Activated naive CD8-positive, alpha-beta T cell treated with anti-CD3 and anti-CD28 coated beads, Interleukin-2, amount 50 U/mL, for 16 hours (primary cell): ENCODE measurements around the gene MS4A10.
"Not testable (repeated sequence)": the region's sequence is repeated elsewhere in the genome, so short reads cannot be mapped to it uniquely, and the experiment has no call there.

Source experiments
- DNase-seq: peaks from one replicate; pipeline ENCODE4 v3.0.0-alpha.2; 2020; ENCODE audit warnings: low read depth, low spot score

The MS4A10 gene

GRCh38 chr11:60785136-60785535 is at the start of gene MS4A10:
Gene MS4A10, plus strand, starts transcription at chr11:60785333. Its CDS starts 5,003 bp downstream, at chr11:60790336.
- no peak for DNase-seq

DNA sequence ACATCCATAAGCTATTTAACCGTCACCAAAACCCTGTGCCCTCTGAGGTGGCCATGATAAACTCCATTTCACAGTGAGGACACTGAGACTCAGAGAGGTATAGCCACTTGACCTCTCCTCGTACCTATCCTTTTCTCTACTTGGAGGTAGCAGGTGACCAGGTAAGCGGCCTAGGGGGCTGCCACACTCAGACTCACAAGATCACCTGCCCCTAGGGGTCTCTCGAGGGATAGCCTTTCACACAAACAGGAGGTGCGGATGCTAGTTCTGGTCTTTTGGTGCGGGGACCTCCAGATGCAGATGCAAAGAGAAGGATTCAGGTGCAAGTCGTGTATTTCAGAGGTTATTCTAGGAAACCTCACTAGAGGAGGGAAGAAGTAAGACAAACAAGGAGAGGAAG is 46.0 kb upstream of the MS4A10 start:
- no peak for DNase-seq

GRCh38 chr11:60740573-60740972 is 44.6 kb upstream of the MS4A10 start:
- no peak for DNase-seq

DNA sequence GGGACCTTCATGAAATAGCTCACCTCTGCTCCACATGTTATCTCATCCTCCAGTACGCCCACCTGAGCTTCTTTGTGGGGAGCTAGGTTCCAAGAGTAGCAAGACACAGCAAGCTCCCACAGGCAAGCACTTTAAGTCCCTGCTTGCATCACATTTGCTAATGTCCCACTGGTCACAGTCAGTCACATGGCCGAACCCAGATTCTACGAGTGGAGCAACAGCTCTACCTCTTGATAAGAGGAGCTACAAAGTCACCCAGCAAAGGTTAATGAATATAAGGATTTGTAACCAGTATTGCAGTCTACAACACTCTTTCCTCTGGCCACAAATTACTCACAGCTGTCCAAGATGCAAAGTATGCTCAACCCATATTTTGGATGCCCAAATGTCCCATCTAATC is 43.7 kb upstream of the MS4A10 start:
- no peak for DNase-seq

DNA sequence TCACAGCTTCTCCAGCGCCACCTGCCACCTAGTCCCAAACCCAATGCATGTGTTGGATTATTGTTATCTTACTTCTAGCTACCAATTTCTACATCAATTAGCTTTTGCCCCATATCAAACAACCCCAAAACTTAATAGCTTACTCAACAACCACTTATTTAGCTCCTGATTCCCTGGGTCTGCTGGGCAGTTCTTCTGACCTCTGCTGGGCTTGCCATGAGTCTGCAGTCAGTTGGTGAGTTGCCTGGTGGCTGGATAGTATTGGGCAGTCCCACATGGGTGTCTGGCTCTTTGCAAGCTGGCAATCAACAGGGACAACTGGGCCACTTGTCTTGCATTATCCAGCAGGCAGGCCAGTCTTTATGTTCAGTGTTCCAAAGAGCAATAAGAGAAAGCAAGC is 42.1 kb upstream of the MS4A10 start:
- no peak for DNase-seq

DNA sequence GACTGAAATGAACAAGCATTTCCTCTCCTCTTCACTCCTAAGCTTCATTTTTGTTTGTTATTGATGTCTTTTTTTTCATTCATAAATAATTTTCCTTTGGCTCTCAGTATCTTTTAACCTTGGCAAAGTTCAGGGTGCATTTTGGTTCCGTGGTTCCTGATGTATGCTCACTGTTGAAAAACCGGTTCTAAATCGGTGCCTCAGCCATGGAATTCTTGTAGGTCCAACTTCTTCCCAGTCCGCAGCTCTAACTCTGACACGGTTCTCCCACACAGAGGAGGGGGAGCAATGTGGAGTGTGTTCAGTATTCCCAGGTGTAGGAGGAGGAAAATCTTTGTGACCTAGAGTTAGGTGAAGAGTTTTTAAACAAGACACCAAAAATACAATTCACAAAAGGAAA is 41.0 kb upstream of the MS4A10 start:
- DNase-seq, result no peak

DNA sequence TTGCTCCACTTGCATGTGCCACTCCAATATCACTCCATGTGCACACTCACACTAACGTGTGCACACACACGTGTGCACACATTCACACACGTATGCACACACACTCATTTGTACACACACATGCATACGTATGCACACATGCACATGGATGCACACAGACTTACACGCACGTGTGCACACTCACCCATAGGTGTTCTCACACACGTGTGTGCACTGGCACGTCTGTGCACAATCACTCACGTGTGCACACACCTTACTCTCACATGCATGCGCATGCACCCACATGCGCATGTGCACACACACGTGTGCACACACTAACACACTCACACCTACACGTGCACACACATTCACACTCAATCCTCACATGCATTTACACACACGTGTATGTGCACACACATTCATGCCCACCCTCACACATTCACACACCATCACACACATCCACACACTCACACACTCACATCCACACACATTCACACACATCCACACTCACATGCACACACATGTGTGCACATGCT is 37.7 kb upstream of the MS4A10 start:
- no peak for DNase-seq

GRCh38 chr11:60748225-60748624 is 36.9 kb upstream of the MS4A10 start:
- no peak for DNase-seq

DNA sequence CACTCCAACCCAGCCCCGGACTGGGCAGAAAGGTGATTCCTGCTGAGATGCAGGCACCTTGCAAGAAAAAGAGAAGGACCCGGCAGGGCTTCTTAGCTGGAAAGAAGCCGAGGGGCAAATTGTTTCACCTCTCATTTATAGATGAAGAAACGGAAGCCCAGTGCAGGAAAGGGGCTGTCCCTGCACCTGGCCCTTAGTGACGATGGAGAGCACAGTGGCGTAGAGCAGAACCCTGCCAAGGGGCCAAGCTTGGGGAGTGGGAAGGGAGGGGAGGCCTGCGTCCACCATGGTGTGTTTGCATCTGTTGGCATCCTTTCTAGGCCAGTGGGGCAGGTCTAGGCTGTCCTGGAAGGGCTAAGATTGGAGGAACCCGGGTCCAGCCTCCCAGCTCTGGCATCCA is 36.3 kb upstream of the MS4A10 start:
- no peak for DNase-seq

- no peak for DNase-seq
Measured at GRCh38 chr11:60750911-60751310, 34.2 kb upstream of the MS4A10 start.

GRCh38 chr11:60753309-60753708 is 31.8 kb upstream of the MS4A10 start:
- DNase-seq, result no peak

GRCh38 chr11:60754887-60755286 is 30.2 kb upstream of the MS4A10 start:
- no peak for DNase-seq

DNA sequence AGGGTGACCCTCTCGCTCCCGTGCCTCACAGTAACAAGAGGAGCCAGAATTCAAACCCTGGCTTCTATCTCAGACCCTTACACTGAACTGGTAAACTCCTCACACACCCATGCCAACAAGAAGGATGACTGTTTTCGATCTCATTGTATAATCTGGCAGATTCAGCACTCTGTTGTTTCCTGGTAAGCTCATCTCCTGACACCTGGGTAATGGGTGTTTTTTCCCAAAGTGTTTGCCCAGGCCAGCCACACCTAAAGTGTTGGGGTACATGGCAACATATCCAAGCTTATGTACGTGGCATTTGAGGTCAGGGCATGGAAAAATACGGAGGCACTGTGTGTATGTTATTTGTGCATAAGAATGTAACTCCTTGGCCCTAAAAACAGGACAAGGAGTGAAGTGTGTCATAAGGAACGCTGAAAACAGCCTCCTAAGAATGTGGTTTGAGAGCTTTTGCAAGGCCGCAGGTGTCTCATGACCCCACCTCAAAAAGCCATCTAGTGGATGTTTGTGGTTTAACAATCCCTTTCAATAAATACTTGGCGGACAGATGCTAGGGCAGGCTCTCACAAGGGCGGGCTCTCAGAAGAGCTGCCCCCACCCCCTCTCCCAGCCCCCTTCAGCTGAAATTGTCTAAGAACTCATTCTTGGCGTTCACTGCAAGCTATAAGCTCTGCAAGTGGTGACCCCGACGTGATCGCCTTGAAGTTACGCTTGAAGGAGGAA is 28.7 kb upstream of the MS4A10 start, which contains the start of gene MS4A15:
Gene MS4A15, plus strand, starts transcription at position 561 of the 726 bp plus-strand sequence. CDS start 6,867 bp downstream, outside the sequence.
- no peak for DNase-seq

DNA sequence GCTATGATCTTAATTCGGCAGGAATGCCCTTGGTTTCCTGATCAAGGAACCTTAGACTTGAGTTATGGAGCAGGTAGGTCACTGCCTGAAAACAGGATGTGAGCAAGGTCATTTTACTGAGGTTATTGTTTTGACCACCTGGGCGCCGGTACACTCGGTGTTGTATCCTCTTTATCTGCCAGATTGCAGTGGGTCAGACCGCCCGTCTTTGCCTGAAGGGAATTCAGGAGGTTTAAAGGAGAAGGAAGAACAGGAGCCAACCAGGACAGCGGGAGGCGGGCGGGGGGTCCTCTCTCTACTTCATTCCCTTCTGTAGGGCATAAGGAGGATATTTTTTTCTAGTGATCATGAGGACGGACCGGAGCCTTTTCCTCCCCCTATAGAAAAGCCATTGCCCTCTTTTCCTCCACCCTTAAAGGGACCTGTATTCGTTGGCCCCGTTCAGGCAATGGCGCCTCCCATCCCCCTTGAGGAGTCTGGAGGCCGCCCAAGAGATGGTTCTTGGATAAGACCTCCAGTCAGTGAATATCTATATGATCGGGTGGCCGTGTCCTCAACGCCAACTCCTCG is 27.8 kb upstream of the MS4A10 start:
- DNase-seq, result no peak

GRCh38 chr11:60758671-60759070 is 26.5 kb upstream of the MS4A10 start:
- DNase-seq, result not testable (repeated sequence)

DNA sequence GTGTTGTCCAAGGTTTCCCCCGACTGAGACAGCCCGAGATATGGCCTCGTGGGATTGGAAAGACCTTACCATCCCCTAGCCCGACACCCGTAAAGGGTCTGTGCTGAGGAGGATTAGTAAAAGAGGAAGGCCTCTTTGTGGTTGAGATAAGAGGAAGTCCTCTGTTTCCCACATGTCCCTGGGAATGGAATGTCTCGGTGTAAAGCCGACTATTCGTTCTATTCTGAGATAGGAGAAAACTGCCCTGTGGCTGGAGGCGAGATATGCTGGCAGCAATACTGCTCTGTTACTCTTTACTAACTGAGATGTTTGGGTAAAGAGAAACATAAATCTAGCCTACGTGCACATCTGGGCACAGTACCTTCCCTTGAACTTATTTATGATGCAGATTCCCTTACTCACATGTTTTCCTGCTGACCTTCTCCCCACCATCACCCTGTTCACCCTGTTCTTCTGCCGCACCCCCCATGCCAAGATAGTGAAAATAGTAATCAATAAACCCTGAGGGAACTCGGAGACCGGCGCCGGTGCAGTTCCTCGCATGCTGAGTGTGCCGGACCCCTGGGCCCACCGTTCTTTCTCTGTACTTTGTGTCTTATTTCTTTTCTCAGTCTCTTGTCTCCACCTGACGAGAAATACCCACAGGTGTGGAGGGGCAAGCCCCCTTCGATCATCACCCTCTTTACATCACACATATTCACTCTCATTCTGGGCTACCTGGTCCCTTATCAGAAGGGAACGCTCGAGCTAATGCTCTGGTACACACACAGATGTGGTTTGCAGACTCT is 25.5 kb upstream of the MS4A10 start:
- not testable (repeated sequence) for DNase-seq

GRCh38 chr11:60761436-60762190 is 23.5 kb upstream of the MS4A10 start:
- DNase-seq, result no peak

- DNase-seq, result no peak
Measured at GRCh38 chr11:60762851-60763691, 22.1 kb upstream of the MS4A10 start.

GRCh38 chr11:60763692-60764369 is 21.3 kb upstream of the MS4A10 start:
- no peak for DNase-seq

DNA sequence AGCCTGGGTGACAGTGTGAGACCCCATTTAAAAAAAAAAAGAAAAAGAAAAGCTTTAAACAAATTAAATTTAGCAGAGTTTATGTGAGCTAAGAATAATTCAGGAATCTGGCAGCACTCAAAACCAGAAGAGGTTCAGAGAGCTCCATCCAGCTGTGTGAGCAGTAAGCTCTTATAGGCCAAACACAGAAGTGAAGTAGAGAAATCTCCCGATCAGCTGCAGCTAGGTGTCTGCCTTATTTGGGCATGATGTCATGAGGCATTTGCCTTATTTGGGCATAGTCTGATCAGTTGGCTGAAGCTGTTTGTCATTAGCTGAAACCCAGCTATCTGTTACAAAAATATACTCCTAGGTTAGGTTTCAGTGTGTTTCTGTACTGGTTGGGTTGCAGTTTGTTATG is 20.3 kb upstream of the MS4A10 start:
- no peak for DNase-seq
